ENCODE results near the gene SAE1. TPM values are rescaled to one million over a fixed set of nuclear protein-coding genes. Genes with fewer than 3 reads are reported as not detected.
A peak's percentile ranks its signal among the peaks of the same experiment; 100 is the strongest.

SAE1 gene
- total RNA-seq, 2 donors from 2014 or later, result 14.5 to 21.5 TPM

DNA sequence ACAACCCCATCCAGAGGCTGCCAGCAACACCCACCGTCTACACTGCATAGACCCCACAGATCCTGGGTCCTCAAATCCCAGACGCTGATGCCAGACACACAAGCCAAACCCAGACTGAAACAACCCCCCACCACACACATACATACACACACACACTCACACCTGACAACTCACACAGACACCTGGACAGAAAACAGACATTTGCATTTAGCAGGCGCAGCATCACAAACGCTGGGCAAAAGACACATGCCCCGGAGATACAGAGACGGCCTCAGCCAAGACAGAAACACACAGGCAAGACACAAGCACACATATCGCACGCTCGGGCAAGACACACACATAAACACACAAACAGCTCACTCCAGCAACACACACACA lies 99.0 kb downstream of the SAE1 start:
- ATAC-seq (no peak), DNase-seq (no peak)
- Histone ChIP-seq H3K4me3 (peak overlapping the region in 1 of 2 donors; percentile 14), H3K27ac (peak overlapping the region; percentile 75 to 97 (median 93)), H3K36me3 (replicated peaks in 1 of 2; ENCODE audit: insufficient read depth in 1 of 2, low read depth in 2 of 2) (no peaks in the 10 kb centered on the region), H3K27me3 (no peaks in the 10 kb centered on the region), H3K9me3 (no peaks in the 10 kb centered on the region), H3K4me1 (peaks cover 61% of the 10 kb centered on the region)
- 7 to 10% methylated on average over 6 to 9 of the region's 9 CpGs for WGBS, 2 donors
- TF ChIP-seq, protein P1, sequence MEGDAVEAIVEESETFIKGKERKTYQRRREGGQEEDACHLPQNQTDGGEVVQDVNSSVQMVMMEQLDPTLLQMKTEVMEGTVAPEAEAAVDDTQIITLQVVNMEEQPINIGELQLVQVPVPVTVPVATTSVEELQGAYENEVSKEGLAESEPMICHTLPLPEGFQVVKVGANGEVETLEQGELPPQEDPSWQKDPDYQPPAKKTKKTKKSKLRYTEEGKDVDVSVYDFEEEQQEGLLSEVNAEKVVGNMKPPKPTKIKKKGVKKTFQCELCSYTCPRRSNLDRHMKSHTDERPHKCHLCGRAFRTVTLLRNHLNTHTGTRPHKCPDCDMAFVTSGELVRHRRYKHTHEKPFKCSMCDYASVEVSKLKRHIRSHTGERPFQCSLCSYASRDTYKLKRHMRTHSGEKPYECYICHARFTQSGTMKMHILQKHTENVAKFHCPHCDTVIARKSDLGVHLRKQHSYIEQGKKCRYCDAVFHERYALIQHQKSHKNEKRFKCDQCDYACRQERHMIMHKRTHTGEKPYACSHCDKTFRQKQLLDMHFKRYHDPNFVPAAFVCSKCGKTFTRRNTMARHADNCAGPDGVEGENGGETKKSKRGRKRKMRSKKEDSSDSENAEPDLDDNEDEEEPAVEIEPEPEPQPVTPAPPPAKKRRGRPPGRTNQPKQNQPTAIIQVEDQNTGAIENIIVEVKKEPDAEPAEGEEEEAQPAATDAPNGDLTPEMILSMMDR (IDR thresholded peaks at IDR 0.05), result no peak
- no peak for TF ChIP-seq POLR2A (IDR thresholded peaks at IDR 0.05)
- intact Hi-C loops (cut with DNase I), result no loop called here

DNA sequence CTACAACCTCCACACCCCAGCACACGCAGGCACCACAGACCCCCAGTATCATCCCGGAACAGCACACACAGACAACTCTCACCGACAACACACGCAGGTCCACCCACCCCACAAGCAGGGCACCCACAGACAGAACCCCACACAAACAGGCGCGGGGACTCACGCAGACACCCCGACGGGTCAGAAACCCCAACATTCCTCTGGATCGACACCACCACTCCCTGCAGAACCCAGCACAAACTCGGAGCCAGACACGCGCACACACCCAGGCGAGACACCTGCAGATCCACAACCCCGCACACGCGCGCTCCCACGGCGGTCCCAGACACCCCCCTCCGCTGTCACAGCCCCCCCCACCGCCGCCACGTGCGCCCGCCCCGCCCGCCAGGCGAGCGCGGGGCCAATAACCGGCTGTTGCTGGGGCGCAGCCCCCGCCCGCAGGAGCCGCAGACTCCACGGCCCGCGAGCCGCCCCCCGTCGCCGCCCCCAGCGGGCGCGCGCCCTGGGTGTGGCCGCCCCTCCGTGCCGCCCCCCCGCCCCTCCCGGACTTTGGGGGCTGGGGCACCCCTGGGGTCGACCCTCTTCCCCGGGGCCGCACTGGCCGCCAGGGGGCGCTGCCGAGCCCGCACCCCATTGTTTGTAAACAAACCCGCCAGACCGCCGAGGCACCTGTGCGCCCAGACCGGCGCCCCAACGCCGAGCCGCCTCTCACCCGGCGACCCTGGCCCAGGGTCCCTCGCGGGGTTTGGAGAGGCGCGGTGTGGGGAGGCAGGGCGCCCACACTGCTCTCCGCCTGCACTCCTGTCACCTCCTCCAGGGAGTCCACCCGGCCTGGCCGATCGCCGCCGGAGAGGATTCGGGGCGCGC lies 99.7 kb downstream of the SAE1 start:
- Histone ChIP-seq H3K9me3 (no peaks in the 10 kb centered on the region), H3K27me3 (no peaks in the 10 kb centered on the region), H3K27ac (peak overlapping the region; percentile 75 to 97 (median 93)), H3K36me3 (replicated peaks in 1 of 2; ENCODE audit: insufficient read depth in 1 of 2, low read depth in 2 of 2) (no peaks in the 10 kb centered on the region), H3K4me3 (peak overlapping the region; percentile 75 to 98), H3K4me1 (peaks cover 61% of the 10 kb centered on the region)
- 0 to 2% methylated on average over 1 to 47 of the region's 84 CpGs for WGBS, 2 donors
- DNase-seq (peak; percentile 63 to 77 (median 74)), ATAC-seq (peak; percentile 12)
- intact Hi-C loops (cut with DNase I), result no loop called here
- TF ChIP-seq POLR2A (IDR thresholded peaks at IDR 0.05), result no peak
- TF ChIP-seq, protein P1 (IDR thresholded peaks at IDR 0.05), result peak; percentile 53 to 99 (median 77)

DNA sequence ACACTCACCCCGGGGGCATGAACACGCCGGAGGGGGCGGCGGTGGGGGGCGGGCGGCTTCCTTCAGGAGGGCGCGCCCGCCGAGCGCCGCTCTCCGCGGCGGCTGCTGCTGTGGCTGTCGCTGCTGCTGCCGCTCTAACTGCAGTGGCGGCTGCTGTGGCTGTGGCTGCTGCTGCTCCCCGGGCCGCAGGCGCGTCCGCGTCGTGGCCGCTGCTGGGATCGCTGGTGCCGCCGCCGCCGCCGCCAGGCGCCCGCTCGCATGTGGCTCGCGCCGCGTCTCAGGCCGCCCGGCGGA lies 100.2 kb downstream of the SAE1 start, which contains the start of gene BBC3:
TSS of gene BBC3 (minus strand) at position 279 of the 294 bp plus-strand sequence. CDS start 2,768 bp downstream, outside the sequence.
- Histone ChIP-seq H3K4me1 (peaks cover 55% of the 10 kb centered on the region), H3K27ac (peak within 1 kb of the TSS; percentile 75 to 97 (median 93)), H3K27me3 (no peaks in the 10 kb centered on the region), H3K36me3 (replicated peaks in 1 of 2; ENCODE audit: insufficient read depth in 1 of 2, low read depth in 2 of 2) (no peaks in the 10 kb centered on the region), H3K4me3 (peak within 1 kb of the TSS; percentile 75 to 98), H3K9me3 (no peaks in the 10 kb centered on the region)
- TF ChIP-seq, protein P1 (IDR thresholded peaks at IDR 0.05), result peak in 1 of 7 experiments; percentile 20
- peak in 1 of 3 donors; percentile 79 for TF ChIP-seq POLR2A (IDR thresholded peaks at IDR 0.05)
- no peak for DNase-seq
- intact Hi-C loops (cut with DNase I), result no loop called here
- no peak for ATAC-seq
- 2% methylated on average over 30 of the region's 43 CpGs; no CpG with 5 or more reads in 1 of the 2 donors for WGBS, 2 donors

DNA sequence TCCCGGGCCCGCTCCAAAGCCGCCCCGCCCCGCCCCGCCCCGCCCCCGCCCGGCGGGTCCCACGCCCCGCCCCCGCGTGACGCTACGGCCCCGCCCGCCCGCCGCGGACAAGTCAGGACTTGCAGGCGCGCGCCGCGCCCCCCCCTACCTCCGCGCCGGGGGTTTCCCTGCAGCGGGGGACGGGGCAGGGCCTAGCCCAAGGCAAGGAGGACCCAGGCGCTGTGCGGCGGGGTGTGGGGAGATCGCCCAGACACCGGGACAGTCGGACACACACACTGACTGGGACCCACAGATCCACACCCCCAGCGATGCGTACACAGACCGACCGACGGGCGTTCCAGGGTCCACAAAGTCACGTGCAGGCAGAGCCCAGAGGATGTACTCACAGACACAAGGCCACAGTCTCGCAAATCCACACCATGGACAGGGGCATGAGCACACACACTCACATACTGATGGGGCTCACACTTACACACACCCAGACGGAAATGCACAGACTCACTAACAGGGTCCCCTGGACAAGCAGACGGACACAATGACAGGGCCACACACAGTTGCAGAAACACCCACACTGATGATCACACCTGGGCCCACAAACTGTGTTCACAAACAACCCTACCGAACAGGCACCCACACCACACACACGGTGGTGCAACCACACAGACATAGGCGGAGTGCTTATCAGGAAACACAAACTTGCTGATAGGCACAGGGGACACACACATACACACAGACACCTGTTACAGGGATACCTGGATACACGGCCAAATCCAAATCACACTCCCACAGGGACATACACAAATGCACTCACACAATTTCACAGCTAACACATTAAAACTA lies 100.8 kb downstream of the SAE1 start:
- intact Hi-C loops (cut with DNase I), result no loop called here
- Histone ChIP-seq H3K9me3 (no peaks in the 10 kb centered on the region), H3K4me1 (peaks cover 53% of the 10 kb centered on the region), H3K27ac (peak overlapping the region; percentile 75 to 97 (median 93)), H3K36me3 (replicated peaks in 1 of 2; ENCODE audit: insufficient read depth in 1 of 2, low read depth in 2 of 2) (no peaks in the 10 kb centered on the region), H3K4me3 (no peak overlapping the region), H3K27me3 (no peaks in the 10 kb centered on the region)
- DNase-seq (peak; percentile 90 to 94 (median 93)), ATAC-seq (peak; percentile 68)
- TF ChIP-seq, protein P1 (IDR thresholded peaks at IDR 0.05), result no peak
- peak in 2 of 3 donors; percentile 75 to 80 for TF ChIP-seq POLR2A (IDR thresholded peaks at IDR 0.05)
- WGBS, 2 donors, result 2 to 22% methylated on average over 4 to 28 of the region's 51 CpGs
